ENCODE measurements around the gene LRRC42. TPM values are rescaled to one million over a fixed set of nuclear protein-coding genes. Genes with fewer than 3 reads are reported as not detected.

The LRRC42 gene
- 27.1 to 28.8 TPM (median 28.3 TPM) in 5 replicates for total RNA-seq (2022; extraction: Qiagen RNA extraction)

GRCh38 chr1:53946252-53947171 is at the start of gene LRRC42:
Gene LRRC42, plus strand, starts transcription at chr1:53946350. Its CDS starts 5,650 bp downstream, at chr1:53952000.

GRCh38 chr1:53945433-53946251 is 508 bp upstream of the LRRC42 start, which contains the start of gene IFT25:
Gene IFT25, minus strand, starts transcription at chr1:53945699. Its CDS starts 5,617 bp downstream, at chr1:53940082.

Other genes starting within 250 kb of the LRRC42 start
- gene GLIS1, start 207.2 kb upstream of the LRRC42 start, total RNA-seq (2022; extraction: Qiagen RNA extraction) = 0.02 to 0.07 TPM (median 0.06 TPM) in 5 replicates
- gene NDC1, start 108.1 kb upstream of the LRRC42 start, total RNA-seq (2022; extraction: Qiagen RNA extraction) = 20.5 to 24.3 TPM (median 21.3 TPM) in 5 replicates
- 11.7 to 13.5 TPM (median 12.6 TPM) in 5 replicates for gene YIPF1, start 56.6 kb upstream of the LRRC42 start, total RNA-seq (2022; extraction: Qiagen RNA extraction)
- not detected in 5 replicates for gene DIO1, start 52.2 kb upstream of the LRRC42 start, total RNA-seq (2022; extraction: Qiagen RNA extraction)
- gene IFT25, start 651 bp upstream of the LRRC42 start, total RNA-seq (2022; extraction: Qiagen RNA extraction) = 27.8 to 35.9 TPM (median 30.2 TPM) in 5 replicates
- gene LDLRAD1, start 71.8 kb downstream of the LRRC42 start, total RNA-seq (2022; extraction: Qiagen RNA extraction) = not detected in 5 replicates
- gene TMEM59, start 106.9 kb downstream of the LRRC42 start, total RNA-seq (2022; extraction: Qiagen RNA extraction) = 109 to 139 TPM (median 117 TPM) in 5 replicates
- gene TCEANC2, start 107.3 kb downstream of the LRRC42 start, total RNA-seq (2022; extraction: Qiagen RNA extraction) = 1.8 to 2.5 TPM (median 2.3 TPM) in 5 replicates
- 0.07 TPM in 1 of 5 replicates, not detected in the others for gene CDCP2, start 206.7 kb downstream of the LRRC42 start, total RNA-seq (2022; extraction: Qiagen RNA extraction)

Data from A549 treated with AZD2906 at 1 μM for 4 hours (cell line).